ENCODE results near the gene BCL10.

DNA sequence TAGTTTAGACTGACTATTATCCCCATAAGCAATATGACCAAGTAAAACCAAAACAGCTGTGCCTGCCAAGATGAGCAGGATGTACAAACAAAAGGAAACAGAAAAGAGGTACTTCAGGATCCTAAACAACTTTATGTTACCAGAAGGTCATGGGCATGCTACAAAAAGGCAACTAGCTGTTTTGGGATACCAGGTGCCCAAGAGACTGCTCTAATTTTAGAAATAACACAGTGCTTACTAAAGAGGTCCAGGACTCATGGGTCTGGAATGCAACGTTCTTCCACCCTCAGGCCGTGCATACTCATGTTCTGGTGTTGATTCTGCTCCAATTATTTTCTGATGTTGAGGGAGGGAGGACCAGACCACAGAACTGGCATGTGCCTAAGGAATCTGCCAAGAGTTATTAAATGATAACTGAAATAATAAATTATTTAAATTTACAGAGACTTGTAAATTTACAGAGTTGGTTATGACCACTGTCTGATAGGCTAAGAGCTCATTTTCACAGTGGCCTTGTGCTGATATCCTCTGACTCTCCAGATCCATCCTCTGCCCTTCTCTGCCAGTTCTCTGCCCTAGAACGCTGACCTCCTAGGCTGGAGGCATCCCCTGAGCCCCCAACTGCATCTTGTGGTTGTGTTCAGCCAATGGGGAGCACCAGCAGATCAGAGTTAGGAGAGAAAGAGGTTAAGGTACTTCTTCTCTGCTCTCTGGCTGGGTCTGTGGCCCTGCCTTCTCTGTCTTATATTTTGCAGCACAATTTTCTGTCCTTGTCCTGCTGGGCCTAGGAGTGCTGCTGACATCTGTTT is 37.7 kb upstream of the BCL10 start:
- TF ChIP-seq, protein P1, sequence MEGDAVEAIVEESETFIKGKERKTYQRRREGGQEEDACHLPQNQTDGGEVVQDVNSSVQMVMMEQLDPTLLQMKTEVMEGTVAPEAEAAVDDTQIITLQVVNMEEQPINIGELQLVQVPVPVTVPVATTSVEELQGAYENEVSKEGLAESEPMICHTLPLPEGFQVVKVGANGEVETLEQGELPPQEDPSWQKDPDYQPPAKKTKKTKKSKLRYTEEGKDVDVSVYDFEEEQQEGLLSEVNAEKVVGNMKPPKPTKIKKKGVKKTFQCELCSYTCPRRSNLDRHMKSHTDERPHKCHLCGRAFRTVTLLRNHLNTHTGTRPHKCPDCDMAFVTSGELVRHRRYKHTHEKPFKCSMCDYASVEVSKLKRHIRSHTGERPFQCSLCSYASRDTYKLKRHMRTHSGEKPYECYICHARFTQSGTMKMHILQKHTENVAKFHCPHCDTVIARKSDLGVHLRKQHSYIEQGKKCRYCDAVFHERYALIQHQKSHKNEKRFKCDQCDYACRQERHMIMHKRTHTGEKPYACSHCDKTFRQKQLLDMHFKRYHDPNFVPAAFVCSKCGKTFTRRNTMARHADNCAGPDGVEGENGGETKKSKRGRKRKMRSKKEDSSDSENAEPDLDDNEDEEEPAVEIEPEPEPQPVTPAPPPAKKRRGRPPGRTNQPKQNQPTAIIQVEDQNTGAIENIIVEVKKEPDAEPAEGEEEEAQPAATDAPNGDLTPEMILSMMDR (IDR thresholded peaks at IDR 0.05; ENCODE audit: low read depth, low read length, poor library complexity, severe bottlenecking): no peak
- no peak for TF ChIP-seq EZH2phosphoT487 (IDR thresholded peaks at IDR 0.05; ENCODE audit: borderline replicate concordance, low read length)
